ENCODE data around the gene RAVER2.
"Not testable (repeated sequence)": the region's sequence is repeated elsewhere in the genome, so short reads cannot be mapped to it uniquely, and the experiment has no call there.

The RAVER2 gene

GRCh38 chr1:64759968-64760367 is 15.1 kb downstream of the RAVER2 start:
- Histone ChIP-seq H3K36me3 (ENCODE audit: control insufficient read depth, insufficient read depth, low read length) (no peaks in the 10 kb centered on the region), H3K4me1 (ENCODE audit: control insufficient read depth, insufficient read depth, low read length, poor library complexity, severe bottlenecking) (no peaks in the 10 kb centered on the region), H3K4me3 (ENCODE audit: insufficient read depth, low read depth, low read length, poor library complexity, severe bottlenecking) (no peak overlapping the region), H3K9me3 (ENCODE audit: control insufficient read depth, low read length) (no peaks in the 10 kb centered on the region), H3K27me3 (replicated peaks; ENCODE audit: control insufficient read depth, insufficient read depth, low read length, poor library complexity, severe bottlenecking) (no peaks in the 10 kb centered on the region), H3K27ac (ENCODE audit: insufficient read depth, low read length, poor library complexity, severe bottlenecking) (no peak overlapping the region)
- no peak for DNase-seq

DNA sequence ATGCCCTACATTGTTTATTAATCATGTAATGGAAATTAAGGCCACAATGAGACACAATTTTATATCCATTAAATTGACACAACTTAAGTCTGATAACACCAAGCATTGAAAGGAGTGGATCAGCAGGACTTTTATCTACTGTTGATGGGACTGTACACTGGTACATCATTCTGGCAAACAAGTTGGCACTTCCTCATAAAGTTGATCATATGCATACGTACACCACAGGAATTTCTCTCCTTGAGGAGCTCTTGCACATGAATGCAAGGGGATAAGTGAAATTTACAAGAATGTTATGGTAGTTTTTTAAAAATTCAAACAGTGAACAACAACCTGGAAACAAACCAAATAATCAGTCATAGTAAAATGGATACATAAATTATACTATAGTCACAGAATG is 20.1 kb downstream of the RAVER2 start:
- no peaks in the 10 kb centered on the region for H3K36me3 ChIP-seq (ENCODE audit: control insufficient read depth, insufficient read depth, low read length)
- H3K27ac ChIP-seq (ENCODE audit: insufficient read depth, low read length, poor library complexity, severe bottlenecking), result no peak overlapping the region
- DNase-seq, result no peak
- no peaks in the 10 kb centered on the region for H3K27me3 ChIP-seq (replicated peaks; ENCODE audit: control insufficient read depth, insufficient read depth, low read length, poor library complexity, severe bottlenecking)
- no peak overlapping the region for H3K4me3 ChIP-seq (ENCODE audit: insufficient read depth, low read depth, low read length, poor library complexity, severe bottlenecking)
- H3K9me3 ChIP-seq (ENCODE audit: control insufficient read depth, low read length), result no peaks in the 10 kb centered on the region
- H3K4me1 ChIP-seq (ENCODE audit: control insufficient read depth, insufficient read depth, low read length, poor library complexity, severe bottlenecking), result peaks cover 2% of the 10 kb centered on the region

GRCh38 chr1:64765826-64766225 is 21.0 kb downstream of the RAVER2 start:
- DNase-seq, result no peak
- H3K4me1 ChIP-seq (ENCODE audit: control insufficient read depth, insufficient read depth, low read length, poor library complexity, severe bottlenecking), result peaks cover 4% of the 10 kb centered on the region
- no peak overlapping the region for H3K4me3 ChIP-seq (ENCODE audit: insufficient read depth, low read depth, low read length, poor library complexity, severe bottlenecking)
- no peaks in the 10 kb centered on the region for H3K36me3 ChIP-seq (ENCODE audit: control insufficient read depth, insufficient read depth, low read length)
- H3K27me3 ChIP-seq (replicated peaks; ENCODE audit: control insufficient read depth, insufficient read depth, low read length, poor library complexity, severe bottlenecking), result no peaks in the 10 kb centered on the region
- H3K27ac ChIP-seq (ENCODE audit: insufficient read depth, low read length, poor library complexity, severe bottlenecking), result no peak overlapping the region
- H3K9me3 ChIP-seq (ENCODE audit: control insufficient read depth, low read length), result no peaks in the 10 kb centered on the region

DNA sequence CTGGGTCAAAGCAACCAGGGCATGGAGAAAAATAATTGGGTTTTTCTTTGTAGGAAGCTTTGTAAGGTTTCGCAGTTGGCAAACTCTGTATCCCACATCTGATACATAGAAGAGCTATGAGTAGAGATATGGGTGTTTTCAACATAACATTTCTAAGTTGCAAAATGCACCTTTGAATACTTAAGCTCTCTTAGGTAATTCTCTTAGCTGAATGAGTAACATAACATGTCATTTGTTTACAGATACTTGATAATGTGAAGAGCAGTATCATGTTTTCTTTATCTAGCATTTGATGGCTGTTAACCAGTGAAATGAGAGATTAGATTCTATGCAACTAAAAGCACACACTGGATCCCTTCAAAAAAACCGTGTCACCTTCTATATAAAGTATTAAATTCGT is 21.6 kb downstream of the RAVER2 start:
- no peak for DNase-seq
- no peak overlapping the region for H3K27ac ChIP-seq (ENCODE audit: insufficient read depth, low read length, poor library complexity, severe bottlenecking)
- H3K4me1 ChIP-seq (ENCODE audit: control insufficient read depth, insufficient read depth, low read length, poor library complexity, severe bottlenecking), result peaks cover 4% of the 10 kb centered on the region
- no peak overlapping the region for H3K4me3 ChIP-seq (ENCODE audit: insufficient read depth, low read depth, low read length, poor library complexity, severe bottlenecking)
- H3K9me3 ChIP-seq (ENCODE audit: control insufficient read depth, low read length), result no peaks in the 10 kb centered on the region
- no peaks in the 10 kb centered on the region for H3K36me3 ChIP-seq (ENCODE audit: control insufficient read depth, insufficient read depth, low read length)
- no peaks in the 10 kb centered on the region for H3K27me3 ChIP-seq (replicated peaks; ENCODE audit: control insufficient read depth, insufficient read depth, low read length, poor library complexity, severe bottlenecking)

DNA sequence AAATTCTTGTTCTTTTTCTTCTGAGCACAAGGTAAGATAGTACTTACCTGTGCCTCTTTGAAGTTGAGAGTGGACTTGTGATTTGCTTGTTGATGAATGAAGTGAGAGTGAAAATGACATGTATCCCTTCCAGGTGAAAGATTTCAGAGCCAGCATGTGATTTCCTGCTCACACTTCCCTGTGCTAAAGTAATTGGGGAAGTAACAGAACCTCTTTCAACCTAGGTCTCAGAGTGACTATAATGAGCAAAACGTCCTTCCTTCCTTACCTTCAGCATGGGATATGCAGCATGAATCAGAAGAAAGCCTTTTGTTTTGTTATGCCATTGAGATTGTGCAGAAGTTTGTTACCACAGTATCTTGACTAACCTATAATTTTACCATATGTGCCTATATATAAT is 24.6 kb downstream of the RAVER2 start:
- Histone ChIP-seq H3K4me1 (ENCODE audit: control insufficient read depth, insufficient read depth, low read length, poor library complexity, severe bottlenecking) (peaks cover 4% of the 10 kb centered on the region), H3K4me3 (ENCODE audit: insufficient read depth, low read depth, low read length, poor library complexity, severe bottlenecking) (no peak overlapping the region), H3K27me3 (replicated peaks; ENCODE audit: control insufficient read depth, insufficient read depth, low read length, poor library complexity, severe bottlenecking) (no peaks in the 10 kb centered on the region), H3K9me3 (ENCODE audit: control insufficient read depth, low read length) (no peaks in the 10 kb centered on the region), H3K27ac (ENCODE audit: insufficient read depth, low read length, poor library complexity, severe bottlenecking) (no peak overlapping the region), H3K36me3 (ENCODE audit: control insufficient read depth, insufficient read depth, low read length) (no peaks in the 10 kb centered on the region)
- DNase-seq, result no peak

DNA sequence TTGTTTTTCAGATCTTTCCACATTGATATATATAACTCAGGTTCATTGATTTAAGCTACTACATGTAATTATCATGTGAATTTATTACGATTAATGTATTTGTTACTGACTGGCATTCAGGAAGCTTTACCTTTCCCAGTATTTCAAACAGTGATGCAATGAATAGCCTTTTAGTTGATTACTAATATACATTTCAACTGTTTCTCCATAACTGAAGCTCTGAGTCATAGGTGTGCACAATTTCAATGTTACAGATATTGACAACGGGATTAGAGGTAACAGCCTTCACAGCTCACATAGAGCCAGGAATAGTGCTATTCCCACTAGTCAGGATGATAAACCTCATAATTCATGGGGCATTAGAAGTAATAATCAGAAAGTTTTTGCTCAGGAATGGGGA is 25.1 kb downstream of the RAVER2 start:
- peaks cover 4% of the 10 kb centered on the region for H3K4me1 ChIP-seq (ENCODE audit: control insufficient read depth, insufficient read depth, low read length, poor library complexity, severe bottlenecking)
- H3K36me3 ChIP-seq (ENCODE audit: control insufficient read depth, insufficient read depth, low read length), result no peaks in the 10 kb centered on the region
- H3K27ac ChIP-seq (ENCODE audit: insufficient read depth, low read length, poor library complexity, severe bottlenecking), result no peak overlapping the region
- H3K9me3 ChIP-seq (ENCODE audit: control insufficient read depth, low read length), result no peaks in the 10 kb centered on the region
- no peak overlapping the region for H3K4me3 ChIP-seq (ENCODE audit: insufficient read depth, low read depth, low read length, poor library complexity, severe bottlenecking)
- no peak for DNase-seq
- no peaks in the 10 kb centered on the region for H3K27me3 ChIP-seq (replicated peaks; ENCODE audit: control insufficient read depth, insufficient read depth, low read length, poor library complexity, severe bottlenecking)

DNA sequence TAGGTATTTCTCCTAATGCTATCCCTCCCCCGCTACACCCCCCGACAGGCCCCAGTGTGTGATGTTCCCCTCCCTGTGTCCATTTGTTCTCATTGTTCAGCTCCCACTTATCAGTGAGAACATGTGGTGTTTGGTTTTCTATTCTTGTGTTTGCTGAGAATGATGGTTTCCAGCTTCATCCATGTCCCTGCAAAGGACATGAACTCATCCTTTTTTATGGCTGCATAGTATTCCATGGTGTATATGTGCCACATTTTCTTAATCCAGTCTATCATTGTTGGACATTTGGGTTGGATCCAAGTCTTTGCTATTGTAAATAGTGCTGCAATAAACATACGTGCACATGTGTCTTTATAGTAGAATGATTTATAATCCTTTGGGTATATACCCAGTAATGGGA is 28.4 kb downstream of the RAVER2 start:
- H3K36me3 ChIP-seq (ENCODE audit: control insufficient read depth, insufficient read depth, low read length); H3K27me3 ChIP-seq (replicated peaks; ENCODE audit: control insufficient read depth, insufficient read depth, low read length, poor library complexity, severe bottlenecking); H3K4me1 ChIP-seq (ENCODE audit: control insufficient read depth, insufficient read depth, low read length, poor library complexity, severe bottlenecking); H3K27ac ChIP-seq (ENCODE audit: insufficient read depth, low read length, poor library complexity, severe bottlenecking); H3K9me3 ChIP-seq (ENCODE audit: control insufficient read depth, low read length); DNase-seq; H3K4me3 ChIP-seq (ENCODE audit: insufficient read depth, low read depth, low read length, poor library complexity, severe bottlenecking): not testable (repeated sequence)

GRCh38 chr1:64775113-64775512 is 30.2 kb downstream of the RAVER2 start:
- Histone ChIP-seq H3K4me3 (ENCODE audit: insufficient read depth, low read depth, low read length, poor library complexity, severe bottlenecking) (no peak overlapping the region), H3K27ac (ENCODE audit: insufficient read depth, low read length, poor library complexity, severe bottlenecking) (no peak overlapping the region), H3K36me3 (ENCODE audit: control insufficient read depth, insufficient read depth, low read length) (no peaks in the 10 kb centered on the region), H3K9me3 (ENCODE audit: control insufficient read depth, low read length) (no peaks in the 10 kb centered on the region), H3K27me3 (replicated peaks; ENCODE audit: control insufficient read depth, insufficient read depth, low read length, poor library complexity, severe bottlenecking) (no peaks in the 10 kb centered on the region), H3K4me1 (ENCODE audit: control insufficient read depth, insufficient read depth, low read length, poor library complexity, severe bottlenecking) (peaks cover 2% of the 10 kb centered on the region)
- DNase-seq, result no peak

DNA sequence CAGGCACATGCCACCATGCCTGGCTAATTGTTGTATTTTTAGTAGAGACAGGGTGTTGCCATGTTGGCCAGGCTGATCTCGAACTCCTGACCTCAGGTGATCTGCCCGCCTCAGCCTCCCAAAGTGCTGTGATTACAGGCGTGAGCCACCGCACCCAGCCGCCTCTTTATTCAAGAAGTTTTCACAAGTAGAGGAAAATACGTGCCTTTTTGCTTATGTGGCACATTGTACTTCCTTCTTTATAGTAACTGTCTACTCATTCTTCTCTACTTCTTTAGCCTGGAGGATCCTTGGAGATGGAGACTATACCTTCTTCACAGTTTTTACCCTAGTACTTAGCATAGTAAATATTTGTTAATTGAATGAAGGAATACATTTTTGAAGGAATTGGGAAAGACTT is 37.2 kb downstream of the RAVER2 start:
- H3K4me3 ChIP-seq (ENCODE audit: insufficient read depth, low read depth, low read length, poor library complexity, severe bottlenecking); H3K36me3 ChIP-seq (ENCODE audit: control insufficient read depth, insufficient read depth, low read length); H3K4me1 ChIP-seq (ENCODE audit: control insufficient read depth, insufficient read depth, low read length, poor library complexity, severe bottlenecking); H3K27ac ChIP-seq (ENCODE audit: insufficient read depth, low read length, poor library complexity, severe bottlenecking); DNase-seq; H3K27me3 ChIP-seq (replicated peaks; ENCODE audit: control insufficient read depth, insufficient read depth, low read length, poor library complexity, severe bottlenecking); H3K9me3 ChIP-seq (ENCODE audit: control insufficient read depth, low read length): not testable (repeated sequence)

GRCh38 chr1:64782848-64783247 is 38.0 kb downstream of the RAVER2 start:
- not testable (repeated sequence) for H3K4me1 ChIP-seq (ENCODE audit: control insufficient read depth, insufficient read depth, low read length, poor library complexity, severe bottlenecking); H3K36me3 ChIP-seq (ENCODE audit: control insufficient read depth, insufficient read depth, low read length); DNase-seq; H3K27ac ChIP-seq (ENCODE audit: insufficient read depth, low read length, poor library complexity, severe bottlenecking); H3K27me3 ChIP-seq (replicated peaks; ENCODE audit: control insufficient read depth, insufficient read depth, low read length, poor library complexity, severe bottlenecking); H3K9me3 ChIP-seq (ENCODE audit: control insufficient read depth, low read length); H3K4me3 ChIP-seq (ENCODE audit: insufficient read depth, low read depth, low read length, poor library complexity, severe bottlenecking)
